ENCODE data around the gene LSM7. TPM values are rescaled to one million over a fixed set of nuclear protein-coding genes. Genes with fewer than 3 reads are reported as not detected.

Gene LSM7
- polyA plus RNA-seq, 1 donor from 2014 or later, result 550 TPM

GRCh38 chr19:2320939-2321338, 7.4 kb downstream of the LSM7 start:
- TF ChIP-seq TAF1 (IDR thresholded peaks at IDR 0.05; ENCODE audit: low read depth) (no peak), SMC3 (conservative IDR thresholded peaks at IDR 0.05; ENCODE audit: poor library complexity) (no peak), EP300 (conservative IDR thresholded peaks at IDR 0.05; ENCODE audit: poor library complexity, severe bottlenecking) (no peak)

GRCh38 chr19:2320049-2320448, 8.3 kb downstream of the LSM7 start:
- Histone ChIP-seq H3K9me2 (ENCODE audit: insufficient read depth, low read length) (no peaks in the 10 kb centered on the region), H3K9ac (ENCODE audit: low read length) (no peak overlapping the region), H3K4me2 (ENCODE audit: low read length) (no peak overlapping the region), H4K20me1 (ENCODE audit: insufficient read depth) (no peaks in the 10 kb centered on the region), H3K9me3 (ENCODE audit: low read length) (no peaks in the 10 kb centered on the region), H3K27me3 (ENCODE audit: insufficient read depth, low read depth, low read length) (no peaks in the 10 kb centered on the region), H3F3A (ENCODE audit: insufficient read depth, low read length, poor library complexity, severe bottlenecking) (no peaks in the 10 kb centered on the region), H3K79me2 (replicated peaks; ENCODE audit: insufficient read depth, low read length) (no peaks in the 10 kb centered on the region), H3K4me3 (ENCODE audit: low read length) (no peak overlapping the region), H2AFZ (ENCODE audit: low read depth, low read length) (no peak overlapping the region), H3K36me3 (ENCODE audit: insufficient read depth, low read length) (no peaks in the 10 kb centered on the region), H3K27ac (ENCODE audit: low read length) (no peak overlapping the region)
- TF ChIP-seq RAD21 (conservative IDR thresholded peaks at IDR 0.05) (no peak), SMC3 (conservative IDR thresholded peaks at IDR 0.05; ENCODE audit: poor library complexity) (no peak), EP300 (conservative IDR thresholded peaks at IDR 0.05; ENCODE audit: poor library complexity, severe bottlenecking) (no peak), REST (IDR thresholded peaks at IDR 0.05; ENCODE audit: borderline replicate concordance) (no peak), EZH2 (IDR thresholded peaks at IDR 0.05; ENCODE audit: borderline replicate concordance, insufficient read depth, low read length, poor library complexity, severe bottlenecking) (no peak), CTCF (IDR thresholded peaks at IDR 0.05; ENCODE audit: poor library complexity, severe bottlenecking) (no peak), MXI1 (conservative IDR thresholded peaks at IDR 0.05; ENCODE audit: poor library complexity, severe bottlenecking) (no peak), POLR2AphosphoS5 (IDR thresholded peaks at IDR 0.05) (no peak), TAF1 (IDR thresholded peaks at IDR 0.05; ENCODE audit: low read depth) (no peak)

More at GRCh38 chr19:2320939-2321338, 7.4 kb downstream of the LSM7 start:
- Histone ChIP-seq H3K36me3 (ENCODE audit: insufficient read depth, low read length) (no peaks in the 10 kb centered on the region), H3K79me2 (replicated peaks; ENCODE audit: insufficient read depth, low read length) (no peaks in the 10 kb centered on the region), H2AFZ (ENCODE audit: low read depth, low read length) (no peak overlapping the region), H3F3A (ENCODE audit: insufficient read depth, low read length, poor library complexity, severe bottlenecking) (no peaks in the 10 kb centered on the region), H3K9ac (ENCODE audit: low read length) (no peak overlapping the region), H3K9me2 (ENCODE audit: insufficient read depth, low read length) (no peaks in the 10 kb centered on the region), H3K27me3 (ENCODE audit: insufficient read depth, low read depth, low read length) (no peaks in the 10 kb centered on the region), H3K4me2 (ENCODE audit: low read length) (no peak overlapping the region), H3K9me3 (ENCODE audit: low read length) (no peaks in the 10 kb centered on the region), H3K4me3 (ENCODE audit: low read length) (no peak overlapping the region), H4K20me1 (ENCODE audit: insufficient read depth) (no peaks in the 10 kb centered on the region), H3K27ac (ENCODE audit: low read length) (no peak overlapping the region)

DNA sequence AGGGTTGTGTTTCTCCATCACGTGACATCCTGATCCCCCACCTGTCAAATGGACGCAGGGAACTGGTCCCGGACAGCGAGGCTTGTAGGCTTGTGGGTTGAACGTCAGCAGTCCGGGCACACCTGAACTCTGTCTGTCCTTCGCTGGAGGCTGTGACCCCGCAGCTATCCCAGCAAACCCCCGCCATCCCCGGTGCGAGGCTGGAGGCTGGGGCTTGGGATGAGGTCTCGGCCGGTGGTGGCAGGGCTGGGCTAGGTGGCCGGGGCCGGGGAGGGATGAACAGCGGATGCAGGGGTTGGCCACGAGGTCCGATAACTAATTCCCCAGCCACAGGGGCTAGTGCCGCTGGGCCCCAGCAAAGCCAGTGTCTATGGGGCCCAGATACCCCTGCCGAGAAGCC, 8.8 kb downstream of the LSM7 start:
- TF ChIP-seq SMC3 (conservative IDR thresholded peaks at IDR 0.05; ENCODE audit: poor library complexity) (no peak), CTCF (IDR thresholded peaks at IDR 0.05; ENCODE audit: poor library complexity, severe bottlenecking) (no peak), TAF1 (IDR thresholded peaks at IDR 0.05; ENCODE audit: low read depth) (no peak), REST (IDR thresholded peaks at IDR 0.05; ENCODE audit: borderline replicate concordance) (no peak), POLR2AphosphoS5 (IDR thresholded peaks at IDR 0.05) (no peak), MXI1 (conservative IDR thresholded peaks at IDR 0.05; ENCODE audit: poor library complexity, severe bottlenecking) (no peak), EP300 (conservative IDR thresholded peaks at IDR 0.05; ENCODE audit: poor library complexity, severe bottlenecking) (no peak), EZH2 (IDR thresholded peaks at IDR 0.05; ENCODE audit: borderline replicate concordance, insufficient read depth, low read length, poor library complexity, severe bottlenecking) (no peak), RAD21 (conservative IDR thresholded peaks at IDR 0.05) (no peak)
- Histone ChIP-seq H3K27me3 (ENCODE audit: insufficient read depth, low read depth, low read length) (no peaks in the 10 kb centered on the region), H3F3A (ENCODE audit: insufficient read depth, low read length, poor library complexity, severe bottlenecking) (no peaks in the 10 kb centered on the region), H3K4me3 (ENCODE audit: low read length) (no peak overlapping the region), H3K9ac (ENCODE audit: low read length) (no peak overlapping the region), H3K79me2 (replicated peaks; ENCODE audit: insufficient read depth, low read length) (no peaks in the 10 kb centered on the region), H2AFZ (ENCODE audit: low read depth, low read length) (no peak overlapping the region), H3K9me2 (ENCODE audit: insufficient read depth, low read length) (no peaks in the 10 kb centered on the region), H3K4me2 (ENCODE audit: low read length) (no peak overlapping the region), H3K36me3 (ENCODE audit: insufficient read depth, low read length) (no peaks in the 10 kb centered on the region), H4K20me1 (ENCODE audit: insufficient read depth) (no peaks in the 10 kb centered on the region), H3K27ac (ENCODE audit: low read length) (no peak overlapping the region), H3K9me3 (ENCODE audit: low read length) (no peaks in the 10 kb centered on the region)

All from neural cell (in vitro differentiated cells).